ENCODE measurements around the gene SNX25.
A peak's percentile ranks its signal among the peaks of the same experiment; 100 is the strongest.

Gene SNX25

GRCh38 chr4:185215261-185215660, 5.9 kb downstream of the SNX25 start:
- no peaks in the 10 kb centered on the region for H3K27me3 ChIP-seq (replicated peaks; ENCODE audit: control insufficient read depth, insufficient read depth, low read length)
- H3K4me3 ChIP-seq (replicated peaks; ENCODE audit: low read depth, low read length) = no peak overlapping the region
- peaks cover 2% of the 10 kb centered on the region for H3K36me3 ChIP-seq (ENCODE audit: control insufficient read depth, insufficient read depth, low read length)
- TF ChIP-seq CTCF (IDR thresholded peaks at IDR 0.05; ENCODE audit: insufficient read depth, low read length, poor library complexity, severe bottlenecking) = no peak
- no peak for DNase-seq (ENCODE audit: extremely low read depth, insufficient read length)

GRCh38 chr4:185217408-185217975, 8.1 kb downstream of the SNX25 start:
- TF ChIP-seq CTCF (IDR thresholded peaks at IDR 0.05; ENCODE audit: insufficient read depth, low read length, poor library complexity, severe bottlenecking) = no peak
- peaks cover 4% of the 10 kb centered on the region for H3K36me3 ChIP-seq (ENCODE audit: control insufficient read depth, insufficient read depth, low read length)
- H3K27me3 ChIP-seq (replicated peaks; ENCODE audit: control insufficient read depth, insufficient read depth, low read length) = no peaks in the 10 kb centered on the region
- DNase-seq (ENCODE audit: extremely low read depth, insufficient read length) = no peak
- H3K4me3 ChIP-seq (replicated peaks; ENCODE audit: low read depth, low read length) = no peak overlapping the region

- no peak for TF ChIP-seq CTCF (IDR thresholded peaks at IDR 0.05; ENCODE audit: insufficient read depth, low read length, poor library complexity, severe bottlenecking)
- H3K4me3 ChIP-seq (replicated peaks; ENCODE audit: low read depth, low read length) = no peak overlapping the region
These were observed 8.9 kb downstream of the SNX25 start for GRCh38 chr4:185218312-185218711.

GRCh38 chr4:185219551-185220344, 10.3 kb downstream of the SNX25 start:
- Histone ChIP-seq H3K27me3 (replicated peaks; ENCODE audit: control insufficient read depth, insufficient read depth, low read length) (no peaks in the 10 kb centered on the region), H3K4me3 (replicated peaks; ENCODE audit: low read depth, low read length) (peak overlapping the region; percentile 22; the same call in 1 of the 2 replicates), H3K36me3 (ENCODE audit: control insufficient read depth, insufficient read depth, low read length) (peaks cover 4% of the 10 kb centered on the region)
- no peak for DNase-seq (ENCODE audit: extremely low read depth, insufficient read length)
- TF ChIP-seq CTCF (IDR thresholded peaks at IDR 0.05; ENCODE audit: insufficient read depth, low read length, poor library complexity, severe bottlenecking) = no peak

More at GRCh38 chr4:185218312-185218711, 8.9 kb downstream of the SNX25 start:
- peaks cover 4% of the 10 kb centered on the region for H3K36me3 ChIP-seq (ENCODE audit: control insufficient read depth, insufficient read depth, low read length)
- no peak for DNase-seq (ENCODE audit: extremely low read depth, insufficient read length)
- H3K27me3 ChIP-seq (replicated peaks; ENCODE audit: control insufficient read depth, insufficient read depth, low read length) = no peaks in the 10 kb centered on the region

- no peak for DNase-seq (ENCODE audit: extremely low read depth, insufficient read length)
- no peak for TF ChIP-seq CTCF (IDR thresholded peaks at IDR 0.05; ENCODE audit: insufficient read depth, low read length, poor library complexity, severe bottlenecking)
- Histone ChIP-seq H3K27me3 (replicated peaks; ENCODE audit: control insufficient read depth, insufficient read depth, low read length) (no peaks in the 10 kb centered on the region), H3K4me3 (replicated peaks; ENCODE audit: low read depth, low read length) (no peak overlapping the region), H3K36me3 (ENCODE audit: control insufficient read depth, insufficient read depth, low read length) (peaks cover 4% of the 10 kb centered on the region)
These were observed 12.1 kb downstream of the SNX25 start for GRCh38 chr4:185221491-185221890.

All from GM06990 (cell line).